Fibroblast of the aortic adventitia (primary cell): Measurements from ENCODE around the gene CAP2. TPM values are rescaled to one million over a fixed set of nuclear protein-coding genes. Genes with fewer than 3 reads are reported as not detected.
"Not testable (repeated sequence)": the region's sequence is repeated elsewhere in the genome, so short reads cannot be mapped to it uniquely, and the experiment has no call there.

Experiments
- DNase-seq: peaks from one replicate; pipeline ENCODE4 v3.0.0-alpha.2; 2010; ENCODE audit warnings: low read depth
- H3K4me3 ChIP-seq: 2 replicates; pipeline ENCODE4 v1.5.1; 2011; ENCODE audit warnings: low read depth, mild to moderate bottlenecking, control low read depth, low read length, moderate library complexity
- CTCF ChIP-seq: IDR thresholded peaks from 2 replicates; pipeline ENCODE4 v1.5.1; 2011; ENCODE audit warnings: mild to moderate bottlenecking, low read length, control low read depth, inconsistent platforms; ENCODE audit not compliant: insufficient read depth
- total RNA-seq: library from RNA; depleted of rRNA; stranded (reverse); fragments of >200 nt; gene quantifications from 2 replicates; pipeline ENCODE4 v1.2.3, GENCODE V29; 2012; ENCODE audit warnings: low replicate concordance

The CAP2 gene
- total RNA-seq, 1 donor, result 8.7 TPM

- no peak overlapping the region for H3K4me3 ChIP-seq
- TF ChIP-seq CTCF, result no peak
- no peak for DNase-seq
Observed at GRCh38 chr6:17420368-17420767, 27.0 kb downstream of the CAP2 start.

- no peak overlapping the region for H3K4me3 ChIP-seq
- TF ChIP-seq CTCF, result no peak
- DNase-seq, result no peak
Observed at GRCh38 chr6:17421406-17421805, 28.0 kb downstream of the CAP2 start.

GRCh38 chr6:17423026-17423425, 29.6 kb downstream of the CAP2 start:
- TF ChIP-seq CTCF, result no peak
- DNase-seq, result peak; percentile 12
- no peak overlapping the region for H3K4me3 ChIP-seq

- DNase-seq, result no peak
- H3K4me3 ChIP-seq, result no peak overlapping the region
- TF ChIP-seq CTCF, result no peak
Observed at GRCh38 chr6:17427062-17427461, 33.7 kb downstream of the CAP2 start.

GRCh38 chr6:17427617-17428016, 34.2 kb downstream of the CAP2 start:
- DNase-seq, result no peak
- TF ChIP-seq CTCF, result no peak

GRCh38 chr6:17428595-17429120, 35.3 kb downstream of the CAP2 start:
- not testable (repeated sequence) for DNase-seq, H3K4me3 ChIP-seq

More at GRCh38 chr6:17427617-17428016, 34.2 kb downstream of the CAP2 start:
- no peak overlapping the region for H3K4me3 ChIP-seq

- no peak for TF ChIP-seq CTCF
- no peak for DNase-seq
- no peak overlapping the region for H3K4me3 ChIP-seq
Observed at GRCh38 chr6:17429383-17430061, 36.1 kb downstream of the CAP2 start.
